ENCODE data around the gene IRF7. TPM values are rescaled to one million over a fixed set of nuclear protein-coding genes. Genes with fewer than 3 reads are reported as not detected.

IRF7 gene
- 13.1 and 17.6 TPM in 2 replicates for total RNA-seq

DNA sequence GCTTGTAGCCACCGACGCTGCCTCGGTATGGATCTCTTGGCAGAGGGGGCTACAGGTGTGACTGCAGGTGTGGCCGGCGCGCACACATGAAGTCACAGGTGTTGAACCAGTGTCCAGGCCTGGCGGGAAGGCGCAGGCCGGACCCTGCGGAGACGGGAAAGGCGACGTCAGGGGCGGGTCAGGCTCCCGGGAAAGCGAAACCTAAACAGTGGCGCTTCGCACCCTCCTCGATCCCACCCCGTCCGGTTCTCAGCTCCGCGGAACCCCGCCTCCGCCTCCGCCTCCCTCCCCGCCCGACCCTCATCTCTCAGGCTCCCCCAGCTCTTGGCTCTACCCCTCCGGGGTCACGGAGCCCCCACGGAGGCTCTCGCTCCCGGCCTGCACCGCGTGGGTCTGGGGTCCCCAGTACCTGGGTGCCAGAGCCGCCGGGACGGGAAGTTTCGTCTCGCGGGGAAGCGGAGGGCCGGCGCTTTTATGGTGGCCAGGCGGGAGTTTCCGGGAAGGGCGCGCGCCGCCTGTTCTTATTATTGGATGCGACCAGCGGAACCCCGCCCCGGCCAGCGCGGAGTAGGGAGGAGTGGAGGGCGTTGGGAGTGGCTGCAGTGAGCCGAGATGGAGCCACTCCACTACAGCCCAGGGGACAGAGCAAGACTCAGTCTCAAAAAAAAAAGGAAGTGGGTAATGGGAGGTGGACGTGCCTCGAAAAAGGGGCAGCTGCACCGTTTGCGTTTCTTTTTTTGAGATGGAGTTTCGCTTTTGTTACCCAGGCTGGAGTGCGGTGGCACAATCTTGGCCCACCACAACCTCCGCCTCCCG is at the start of gene IRF7:
Gene IRF7 (minus strand): TSS at position 447 of the 816 bp plus-strand sequence. CDS start 586 bp downstream, outside the sequence.

DNA sequence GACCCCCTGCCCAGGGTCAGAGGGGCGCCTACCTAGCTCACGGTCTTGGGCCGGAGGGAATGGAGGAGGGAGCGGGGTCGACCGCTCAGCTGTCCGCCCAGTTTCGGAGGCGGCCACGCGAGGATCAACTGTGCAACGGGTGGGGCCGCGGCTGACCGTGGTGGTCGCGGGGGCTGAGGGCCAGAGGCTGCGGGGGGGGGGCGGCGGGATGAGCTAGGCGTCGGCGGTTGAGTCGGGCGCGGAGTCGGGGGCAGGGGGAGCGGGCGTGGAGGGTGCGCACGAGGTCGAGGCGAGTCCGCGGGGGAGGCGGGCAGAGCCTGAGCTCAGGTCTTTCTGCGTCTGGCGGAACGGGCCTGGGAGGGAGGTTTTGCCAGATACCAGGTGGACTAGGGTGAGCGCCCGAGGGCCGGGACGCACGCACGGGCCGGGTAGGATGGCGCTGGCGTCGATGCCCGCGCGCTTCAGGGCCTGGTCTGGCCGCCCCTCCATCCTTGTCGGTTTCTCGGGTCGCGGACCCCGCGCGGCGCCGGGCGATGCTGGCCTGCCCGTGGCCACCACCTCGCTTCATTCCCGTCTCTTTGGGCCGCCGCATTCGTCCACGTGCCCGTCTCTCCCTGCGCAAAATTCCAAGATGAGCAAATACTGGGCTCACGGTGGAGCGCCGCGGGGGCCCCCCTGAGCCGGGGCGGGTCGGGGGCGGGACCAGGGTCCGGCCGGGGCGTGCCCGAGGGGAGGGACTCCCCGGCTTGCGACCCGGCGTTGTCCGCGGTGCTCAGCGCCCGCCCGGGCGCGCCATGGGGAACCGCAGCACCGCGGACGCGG is 21.0 kb upstream of the IRF7 start, which contains the start of gene DRD4:
Gene DRD4 (plus strand): TSS at position 759 of the 822 bp plus-strand sequence. CDS start 36 bp downstream, at position 795.

DNA sequence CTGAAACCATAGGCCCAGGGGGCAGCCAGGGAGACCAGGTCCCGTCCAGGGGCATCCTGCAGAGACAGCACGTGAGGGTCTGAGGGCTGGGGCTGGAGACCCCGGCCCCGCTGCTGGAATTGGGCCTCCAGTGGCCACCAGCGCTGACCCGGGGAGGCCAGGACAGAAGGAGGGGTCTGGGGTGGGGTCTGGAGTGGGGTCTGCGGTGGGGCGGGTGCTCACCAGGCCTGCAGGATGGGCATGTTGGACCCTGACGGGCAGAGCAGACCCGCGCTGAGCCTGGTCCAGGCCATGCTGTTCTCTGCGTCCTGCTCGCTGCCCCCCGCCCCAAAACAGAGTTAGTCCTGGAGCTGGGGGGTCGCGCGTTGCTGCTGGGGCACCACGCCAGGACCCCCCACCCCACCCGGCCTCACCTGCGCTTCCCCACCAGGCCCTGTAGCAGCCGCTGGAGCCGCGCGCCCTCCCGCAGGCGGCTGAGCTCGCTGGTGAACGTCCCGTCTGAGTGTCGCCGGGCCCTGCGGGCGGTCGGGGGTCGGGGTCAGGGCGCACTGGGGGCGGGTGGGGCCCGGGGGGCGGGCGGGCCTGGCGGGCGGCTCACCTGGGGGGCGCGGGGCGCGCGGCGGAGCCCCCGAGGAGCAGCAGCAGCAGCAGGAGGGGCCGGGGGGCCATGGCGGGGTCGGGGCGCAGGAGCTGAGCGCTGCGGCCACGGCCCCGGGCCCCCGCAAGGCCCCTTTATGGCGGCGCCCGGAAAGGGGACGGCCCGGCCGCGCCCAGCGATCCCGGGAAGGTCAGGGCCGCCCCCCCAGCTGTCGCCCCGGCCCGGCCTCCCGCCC is 10.9 kb upstream of the IRF7 start, which contains the start of gene SCT:
Gene SCT (minus strand): TSS at position 707 of the 833 bp plus-strand sequence. CDS start 38 bp downstream, at position 669.

DNA sequence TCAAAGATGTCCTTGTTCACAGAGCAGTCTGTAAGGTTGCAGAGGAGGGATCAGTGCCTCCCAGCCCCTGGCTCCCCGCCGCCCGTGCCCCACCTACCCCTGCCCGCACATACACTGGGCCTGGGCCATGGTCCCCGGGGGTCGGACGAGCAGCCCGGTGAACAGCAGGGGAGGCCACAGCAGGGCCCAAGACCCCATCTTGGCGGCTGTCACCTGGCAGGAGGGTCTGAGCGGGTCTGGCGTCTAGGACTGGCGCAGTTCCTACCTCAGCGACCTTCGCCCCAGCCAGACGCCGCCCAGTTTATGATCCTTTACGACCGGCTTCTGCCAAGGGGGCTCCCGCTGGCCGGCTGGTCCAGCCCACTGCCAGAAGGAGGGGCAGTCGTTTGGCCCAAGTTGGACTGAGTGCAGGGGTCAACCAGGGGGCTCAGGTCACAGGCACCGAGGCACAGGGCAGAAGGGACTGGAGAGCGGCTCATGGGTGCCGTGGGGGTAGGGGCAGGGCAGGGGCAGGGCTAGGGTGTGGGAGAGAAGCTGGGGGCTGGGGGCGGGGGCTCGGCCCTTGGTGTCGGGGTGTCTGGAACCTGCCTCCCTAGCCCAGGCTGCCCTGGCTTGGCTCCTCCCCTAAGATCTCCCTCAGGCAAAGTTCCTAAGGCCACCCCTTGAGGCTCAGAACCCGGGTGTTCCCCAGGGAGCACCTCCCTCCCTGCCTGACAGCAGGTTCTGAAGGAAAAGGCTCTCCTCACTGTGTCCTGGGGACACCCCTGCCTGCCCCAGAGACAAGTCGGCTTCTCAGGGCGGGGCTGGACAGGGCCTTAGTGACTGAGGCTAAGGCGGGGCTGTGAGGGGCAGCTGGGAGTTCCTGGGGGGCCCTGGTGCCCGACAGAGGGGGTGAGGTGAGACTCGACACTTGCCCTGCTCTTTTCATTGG is 9.2 kb upstream of the IRF7 start, which contains the start of gene CDHR5:
Gene CDHR5 (minus strand): TSS at position 251 of the 931 bp plus-strand sequence. CDS start 53 bp downstream, at position 198.

DNA sequence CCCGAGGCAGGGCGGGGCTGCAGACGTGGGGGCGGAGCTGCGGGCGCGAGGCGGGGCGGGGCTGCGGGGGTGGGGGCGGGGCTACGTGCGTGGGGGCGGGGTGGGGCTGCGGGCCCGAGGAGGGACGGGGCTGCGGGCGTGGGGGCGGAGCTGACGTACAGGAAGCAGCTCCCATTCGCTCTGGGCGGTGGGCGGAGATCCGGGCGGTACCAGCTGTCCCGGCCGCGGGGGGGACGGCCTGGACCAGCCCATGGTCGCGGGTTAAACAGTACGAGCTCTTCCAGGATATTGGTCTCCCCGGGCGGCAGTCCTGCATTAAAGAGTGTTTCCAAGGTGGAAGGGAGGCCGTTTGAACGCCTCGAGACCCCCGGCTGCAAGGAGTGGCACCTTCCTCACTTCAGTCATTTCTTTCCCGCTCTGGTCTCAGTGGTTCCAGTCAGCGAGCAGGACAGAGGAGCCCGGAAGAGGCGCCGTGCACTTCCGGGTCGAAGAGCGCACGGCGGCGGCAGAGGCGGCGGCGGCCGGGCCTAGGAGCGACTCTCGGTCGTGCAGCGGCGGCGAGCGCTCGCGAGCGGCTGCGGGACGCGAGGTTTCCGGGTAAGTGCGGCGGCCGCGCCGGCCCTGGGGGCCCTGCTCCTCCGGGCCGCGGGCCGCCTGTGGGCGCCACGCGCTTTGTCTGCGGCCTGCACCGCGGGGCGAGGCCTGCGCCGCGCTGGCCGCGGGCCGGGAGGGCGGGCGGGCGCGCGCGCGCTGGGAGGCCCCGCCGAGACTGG is 39.6 kb downstream of the IRF7 start, which contains the start of gene PHRF1:
Gene PHRF1 (plus strand): TSS at position 475 of the 773 bp plus-strand sequence. CDS start 5,043 bp downstream, outside the sequence.

Other genes with a start within 250 kb of the IRF7 start
- gene B4GALNT4, start 246.5 kb downstream of the IRF7 start, total RNA-seq, result 0.16 and 2.3 TPM in 2 replicates
- 0.06 and 0.16 TPM in 2 replicates for gene PKP3, start 221.7 kb downstream of the IRF7 start, total RNA-seq
- gene SIGIRR, start 201.0 kb downstream of the IRF7 start, total RNA-seq, result 32.1 and 42.6 TPM in 2 replicates
- gene ANO9, start 173.9 kb downstream of the IRF7 start, total RNA-seq, result 0.32 and 5.7 TPM in 2 replicates
- 22.2 and 37.3 TPM in 2 replicates for gene PTDSS2, start 165.7 kb downstream of the IRF7 start, total RNA-seq
- 206 and 271 TPM in 2 replicates for gene RNH1, start 108.7 kb downstream of the IRF7 start, total RNA-seq
- 65.3 and 82.4 TPM in 2 replicates for gene HRAS, start 80.4 kb downstream of the IRF7 start, total RNA-seq
- 0.32 and 1.2 TPM in 2 replicates for gene LRRC56, start 78.4 kb downstream of the IRF7 start, total RNA-seq
- gene LMNTD2, start 55.2 kb downstream of the IRF7 start, total RNA-seq, result 1.2 and 1.8 TPM in 2 replicates
- gene RASSF7, start 55.0 kb downstream of the IRF7 start, total RNA-seq, result 16.4 and 16.5 TPM in 2 replicates
- gene PHRF1, start 39.5 kb downstream of the IRF7 start, total RNA-seq, result 19.9 and 33.0 TPM in 2 replicates
- not detected in 2 replicates for gene CDHR5, start 9.0 kb upstream of the IRF7 start, total RNA-seq
- gene SCT, start 11.2 kb upstream of the IRF7 start, total RNA-seq, result not detected in 2 replicates
- gene DRD4, start 21.3 kb upstream of the IRF7 start, total RNA-seq, result not detected in 2 replicates
- 26.9 and 27.6 TPM in 2 replicates for gene DEAF1, start 79.3 kb upstream of the IRF7 start, total RNA-seq
- gene TMEM80, start 79.9 kb upstream of the IRF7 start, total RNA-seq, result 6.5 and 6.9 TPM in 2 replicates
- gene EPS8L2, start 90.3 kb upstream of the IRF7 start, total RNA-seq, result 3.4 and 5.0 TPM in 2 replicates
- 112 and 136 TPM in 2 replicates for gene TALDO1, start 131.5 kb upstream of the IRF7 start, total RNA-seq
- gene GATD1, start 161.5 kb upstream of the IRF7 start, total RNA-seq, result 20.7 and 24.2 TPM in 2 replicates
- not detected in 2 replicates for gene CEND1, start 174.1 kb upstream of the IRF7 start, total RNA-seq
- gene SLC25A22, start 182.3 kb upstream of the IRF7 start, total RNA-seq, result 6.3 and 11.2 TPM in 2 replicates
- gene PIDD1, start 189.3 kb upstream of the IRF7 start, total RNA-seq, result 5.7 and 9.0 TPM in 2 replicates
- gene RPLP2, start 194.0 kb upstream of the IRF7 start, total RNA-seq, result 246 and 250 TPM in 2 replicates
- 19.8 and 44.4 TPM in 2 replicates for gene PNPLA2, start 203.0 kb upstream of the IRF7 start, total RNA-seq
- 11.1 and 12.3 TPM in 2 replicates for gene CRACR2B, start 212.0 kb upstream of the IRF7 start, total RNA-seq
- 375 and 945 TPM in 2 replicates for gene CD151, start 217.0 kb upstream of the IRF7 start, total RNA-seq
- 154 and 265 TPM in 2 replicates for gene POLR2L, start 226.6 kb upstream of the IRF7 start, total RNA-seq
- gene TSPAN4, start 226.9 kb upstream of the IRF7 start, total RNA-seq, result 131 and 142 TPM in 2 replicates

Data from bladder microvascular endothelial cell (primary cell).